ENCODE data around the gene RPL11.

Gene RPL11

DNA sequence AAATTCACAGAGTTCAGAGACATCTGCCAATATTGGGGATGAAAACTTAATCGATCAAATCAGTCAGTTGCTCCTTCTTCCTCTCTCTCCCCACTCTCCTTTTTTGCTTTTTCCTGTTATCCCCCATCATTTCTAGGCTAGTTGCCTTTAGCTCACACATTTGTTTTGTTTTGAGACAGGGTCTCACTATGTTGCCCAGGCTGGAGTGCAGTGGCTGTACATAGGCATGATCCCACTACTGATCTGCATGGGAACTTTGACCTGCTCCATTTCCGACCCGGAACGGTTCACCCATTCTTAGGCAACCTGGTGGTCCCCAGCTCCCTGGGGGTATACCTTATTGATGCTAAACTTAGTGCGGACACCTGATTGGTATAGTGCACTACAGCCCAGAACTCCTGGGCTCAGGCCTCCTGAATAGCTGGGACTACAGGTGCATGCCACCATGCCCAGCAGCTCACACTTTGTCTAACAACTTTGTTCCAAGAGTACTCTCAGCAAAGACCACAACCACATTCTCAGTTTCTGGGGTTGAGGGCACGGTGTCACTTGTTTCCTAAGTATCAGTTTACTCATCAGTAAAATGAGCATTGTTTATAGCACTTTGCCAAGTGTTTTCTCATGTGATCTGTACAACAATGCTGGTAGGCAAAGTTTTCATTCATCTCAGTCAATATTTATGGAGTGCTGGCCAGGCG is 45.0 kb downstream of the RPL11 start:
- no peak for DNase-seq

DNA sequence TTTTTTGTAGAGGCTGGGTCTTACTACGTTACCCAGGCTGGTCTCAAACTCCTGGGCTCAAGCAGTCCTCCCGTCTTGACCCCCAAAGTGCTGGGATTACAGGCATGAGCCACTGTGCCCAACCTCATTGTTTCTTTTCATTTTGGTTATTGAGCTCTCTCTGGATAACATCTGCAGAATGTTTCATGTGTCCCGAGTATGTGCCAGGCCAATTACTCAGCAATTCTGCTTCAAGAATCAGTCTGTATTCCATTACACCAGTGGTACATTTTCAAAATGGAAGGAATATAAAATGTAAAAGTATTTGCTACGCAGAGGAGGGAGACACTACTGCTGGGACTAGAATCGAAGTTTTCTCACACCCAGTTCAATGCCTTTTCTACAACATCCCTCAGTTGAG is 50.0 kb downstream of the RPL11 start:
- no peak for DNase-seq

DNA sequence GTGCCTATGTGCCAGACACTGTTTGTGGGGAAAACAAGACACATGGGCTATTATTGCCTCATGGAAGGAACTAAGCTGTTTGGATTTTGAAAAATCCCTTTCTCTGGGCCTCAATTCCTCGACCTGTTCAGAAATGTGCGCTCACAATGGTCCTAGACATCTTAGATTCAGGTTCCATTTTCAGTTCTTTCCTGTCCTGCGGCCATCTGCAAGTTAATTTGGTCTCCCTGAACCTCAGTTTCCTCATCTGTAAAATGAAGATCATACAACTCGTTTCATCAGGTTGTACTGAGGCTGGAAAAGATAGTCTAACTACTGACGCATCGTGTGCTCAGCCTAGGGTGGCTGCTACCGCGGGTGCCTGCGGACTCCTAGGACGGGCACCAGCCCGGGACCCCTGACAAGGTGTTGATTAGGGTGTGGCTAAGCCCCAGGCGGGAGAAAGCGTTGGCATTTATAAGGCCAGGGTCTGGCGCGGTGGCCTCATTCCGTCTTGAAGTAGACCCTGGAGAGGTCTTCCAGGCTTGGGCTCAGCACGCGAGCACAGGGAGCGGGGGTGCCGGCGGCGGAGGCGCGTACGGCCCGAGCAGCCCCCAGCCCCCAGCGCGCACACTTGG is 51.2 kb downstream of the RPL11 start:
- no peak for DNase-seq

DNA sequence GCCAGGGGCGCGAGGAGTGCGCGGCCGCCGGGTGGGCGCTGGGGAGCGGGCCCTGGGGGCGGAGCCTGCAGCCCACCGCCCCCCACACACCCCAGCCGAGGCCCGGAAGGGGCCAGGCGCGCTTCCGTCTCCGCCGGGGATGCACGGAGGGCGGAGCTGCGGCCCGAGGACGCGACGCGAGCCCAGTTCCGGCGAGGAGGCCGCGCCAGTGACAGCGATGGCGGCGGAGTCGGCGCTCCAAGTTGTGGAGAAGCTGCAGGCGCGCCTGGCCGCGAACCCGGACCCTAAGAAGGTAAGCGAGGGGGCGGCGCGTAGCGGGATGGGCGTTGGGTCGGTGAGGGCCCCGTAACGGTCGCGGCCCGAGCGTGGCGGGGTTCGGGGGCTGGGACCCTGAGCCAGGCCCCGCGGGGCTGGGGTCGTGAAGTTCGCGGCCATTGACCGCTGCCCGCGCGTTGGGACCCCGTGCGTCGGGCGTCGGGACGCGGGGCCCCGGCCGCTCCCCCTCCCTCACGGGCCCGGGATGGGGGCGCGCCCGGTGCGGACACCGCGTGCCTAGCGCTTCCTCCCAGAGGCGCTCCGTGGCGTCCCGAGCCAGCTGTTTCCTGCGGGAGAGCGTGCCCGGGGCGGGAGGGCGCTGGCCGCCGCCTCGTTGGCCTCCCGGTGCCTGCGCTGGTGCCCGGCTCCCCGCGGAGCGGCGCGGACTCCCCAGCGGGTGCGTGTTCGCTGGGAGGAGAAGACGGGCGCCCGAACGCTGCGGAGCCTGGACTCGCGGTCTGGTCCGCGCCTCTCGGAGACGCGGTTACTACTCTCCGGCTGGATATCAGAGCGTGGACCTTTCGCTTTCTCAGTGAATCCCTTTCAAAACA is 51.9 kb downstream of the RPL11 start, which contains the start of gene ELOA:
Gene ELOA, plus strand, starts transcription at position 185 of the 866 bp plus-strand sequence. Its CDS starts 33 bp downstream, at position 218.
- peak; percentile 75 for DNase-seq

DNA sequence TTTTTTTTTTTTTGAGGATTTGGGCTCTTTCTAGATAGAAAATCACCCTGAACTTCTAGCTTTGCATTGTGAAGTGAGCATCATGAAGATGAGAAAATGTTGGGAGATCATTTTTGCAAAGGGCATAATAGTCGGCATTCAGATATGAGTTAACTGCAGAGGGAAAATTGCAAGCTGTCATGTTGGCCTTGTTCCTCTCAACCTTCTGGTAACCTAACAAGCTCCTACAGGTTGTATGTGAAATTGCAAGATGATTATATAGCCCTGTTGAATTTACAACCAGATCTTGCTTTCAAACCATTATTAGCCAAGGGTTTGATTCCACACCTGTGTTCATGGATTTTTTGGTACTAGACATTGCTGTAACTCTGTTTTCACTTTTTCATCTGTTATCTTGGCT is 53.9 kb downstream of the RPL11 start:
- peak; percentile 12 for DNase-seq

Data from central memory CD4-positive, alpha-beta T cell (primary cell).